Measurements from ENCODE around the gene PLEKHA1.

The PLEKHA1 gene

DNA sequence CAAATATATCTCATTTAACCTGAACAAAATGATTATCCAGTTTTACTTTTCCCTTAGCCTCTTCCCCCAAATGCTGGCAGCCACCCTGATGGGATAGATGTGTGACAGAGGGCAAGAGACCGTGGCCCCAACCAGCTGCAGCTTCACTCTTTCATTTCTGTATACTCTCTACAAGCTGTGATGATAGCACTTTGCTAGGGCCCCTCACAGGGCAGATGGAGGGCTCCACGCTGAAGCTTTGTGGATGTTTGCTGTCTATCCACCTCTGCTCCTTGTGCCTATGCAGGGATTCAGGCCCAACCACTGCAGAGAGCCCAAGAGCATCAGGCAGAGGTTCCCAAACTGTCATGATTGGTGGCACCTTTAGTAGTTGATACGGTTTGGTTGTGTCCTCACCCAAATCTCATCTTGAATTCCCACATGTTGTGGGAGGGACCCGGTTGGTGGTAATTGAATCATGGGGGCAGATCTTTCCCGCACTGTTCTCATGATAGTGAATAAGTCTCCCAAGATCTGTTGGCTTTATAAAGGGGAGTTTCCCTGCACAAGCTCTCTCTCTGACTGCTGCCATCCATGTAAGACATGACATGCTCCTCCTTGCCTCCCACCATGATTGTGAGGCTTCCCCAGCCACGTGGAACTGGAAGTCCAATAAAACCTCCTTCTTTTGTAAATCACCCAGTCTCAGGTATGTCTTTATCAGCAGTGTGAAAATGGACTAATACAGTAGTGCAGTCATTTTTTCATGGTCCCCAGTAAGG lies 107.0 kb downstream of the PLEKHA1 start:
- Histone ChIP-seq H3K27me3 (ENCODE audit: control insufficient read depth in 5 of 5, insufficient read depth in 4 of 5, low read length in 5 of 5) (no peaks in the 10 kb centered on the region), H3K4me3 (ENCODE audit: low read depth in 1 of 5, low read length in 5 of 5) (peak overlapping the region in 1 of 5 donors; percentile 10), H3K9me3 (ENCODE audit: control insufficient read depth in 5 of 5, low read length in 5 of 5) (no peaks in the 10 kb centered on the region), H3K27ac (ENCODE audit: low read depth, low read length) (no peak overlapping the region), H3K36me3 (ENCODE audit: control insufficient read depth in 5 of 5, insufficient read depth in 5 of 5, low read length in 5 of 5) (no peaks in the 10 kb centered on the region), H3K4me1 (ENCODE audit: control insufficient read depth in 5 of 5, insufficient read depth in 5 of 5, low read length in 5 of 5) (peaks cover 9 to 22% (median 20%) of the 10 kb centered on the region in 5 donors), H3K9ac (ENCODE audit: low read length in 5 of 5) (no peak overlapping the region)
